ENCODE data around the gene STPG1.
A peak's percentile ranks its signal among the peaks of the same experiment; 100 is the strongest.
"Not testable (repeated sequence)": the region's sequence is repeated elsewhere in the genome, so short reads cannot be mapped to it uniquely, and the experiment has no call there.

The STPG1 gene, protein sequence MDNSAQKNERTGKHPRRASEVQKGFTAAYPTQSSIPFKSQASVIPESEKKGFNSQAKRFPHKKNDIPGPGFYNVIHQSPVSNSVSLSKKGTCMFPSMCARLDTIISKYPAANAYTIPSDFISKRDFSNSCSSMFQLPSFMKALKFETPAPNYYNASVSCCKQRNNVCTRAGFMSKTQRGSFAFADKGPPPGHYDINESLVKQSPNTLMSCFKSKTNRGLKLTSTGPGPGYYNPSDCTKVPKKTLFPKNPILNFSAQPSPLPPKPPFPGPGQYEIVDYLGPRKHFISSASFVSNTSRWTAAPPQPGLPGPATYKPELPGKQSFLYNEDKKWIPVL

DNA sequence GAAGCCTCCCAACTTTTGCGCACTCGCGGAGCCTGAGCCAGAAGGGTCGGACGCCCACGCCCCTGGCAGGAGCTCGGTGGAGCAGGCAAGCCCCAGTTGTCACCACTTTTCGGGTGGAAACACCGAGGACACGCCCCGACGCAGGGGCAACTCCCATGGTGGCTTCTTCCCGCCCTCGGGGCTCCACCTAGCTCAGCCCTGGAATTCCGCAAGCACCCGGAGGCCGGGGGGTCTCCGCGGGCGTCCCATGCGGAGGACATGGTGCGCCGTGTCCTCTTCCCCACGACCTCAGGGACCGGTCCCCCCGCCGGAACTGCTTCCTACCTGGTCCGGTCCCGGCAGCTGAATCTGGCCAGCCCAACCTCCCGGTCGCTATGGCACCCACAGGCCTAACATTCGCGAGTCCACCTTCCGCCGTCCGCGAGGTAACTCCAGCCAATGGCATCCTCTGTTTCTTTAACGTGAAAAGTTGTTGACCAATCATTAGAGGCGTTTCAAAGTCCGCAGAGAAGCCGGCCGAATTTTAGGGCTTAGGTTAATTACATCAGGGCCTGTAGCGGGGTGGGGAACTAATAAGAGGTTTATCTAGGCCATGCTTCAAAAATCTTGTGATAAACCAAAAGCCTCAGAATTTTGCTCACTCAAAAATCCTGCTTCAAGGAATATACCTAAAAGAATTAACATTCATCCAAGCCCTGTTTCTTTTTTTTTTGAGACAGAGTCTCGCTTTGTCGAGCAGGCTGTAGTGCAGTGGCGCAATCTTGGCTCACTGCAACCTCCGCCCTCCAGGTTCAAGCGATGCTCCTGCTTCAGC lies at the start of gene STPG1:
STPG1 (minus strand) TSS at position 433 of the 814 bp plus-strand sequence. CDS start 12,394 bp downstream, outside the sequence.
- peak; percentile 74 for DNase-seq

DNA sequence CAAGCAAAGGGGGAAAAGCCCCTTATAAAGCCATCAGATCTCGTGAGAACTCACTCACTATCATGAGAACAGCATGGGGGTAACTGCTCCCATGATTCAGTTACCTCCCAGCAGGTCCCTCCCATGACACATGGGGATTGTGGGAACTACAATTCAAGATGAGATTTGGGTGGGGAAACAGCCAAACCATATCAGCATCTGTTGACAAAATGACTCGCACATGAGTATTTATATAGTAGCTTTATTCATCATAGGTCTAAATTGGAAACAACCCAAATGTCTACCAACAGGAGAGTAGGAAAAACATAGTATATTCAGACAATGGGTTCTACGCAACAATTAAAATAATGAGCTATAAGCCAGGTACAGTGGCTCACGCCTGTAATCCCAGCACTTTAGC lies 48.5 kb upstream of the STPG1 start:
- DNase-seq, result not testable (repeated sequence)

DNA sequence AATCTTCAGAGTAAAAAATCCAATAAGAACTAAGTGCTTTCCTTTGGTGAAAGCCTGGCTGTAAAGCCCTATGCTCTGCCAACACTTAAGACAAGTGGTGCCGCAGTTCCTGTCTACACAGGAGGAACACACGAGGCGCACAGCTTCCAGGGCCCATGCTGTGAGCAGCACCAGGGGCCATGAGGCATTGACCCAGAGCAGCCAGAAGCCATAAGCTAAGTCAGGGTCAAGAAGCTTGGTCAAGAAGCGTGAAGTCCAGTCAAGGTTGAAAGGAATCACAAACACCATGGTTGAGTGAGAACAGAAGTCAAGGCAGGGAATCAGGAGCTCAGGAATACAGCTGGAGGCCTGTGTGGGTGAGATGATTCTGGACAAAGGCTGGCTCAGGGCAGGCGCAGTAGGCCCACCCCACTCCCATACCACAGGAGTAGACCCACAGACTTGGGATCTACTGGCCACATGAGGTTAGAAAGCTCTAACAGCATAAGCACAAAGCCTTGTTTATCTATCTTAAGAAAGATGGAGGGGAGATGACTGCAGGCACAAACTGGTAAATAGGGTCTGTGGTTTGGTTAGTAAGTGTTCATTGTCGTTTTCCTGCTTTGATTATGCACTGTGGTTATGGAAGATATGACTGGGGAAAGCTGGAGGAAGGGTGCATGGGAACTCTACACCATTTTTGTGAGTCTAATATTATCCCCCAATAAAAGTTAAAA lies 46.1 kb upstream of the STPG1 start:
- no peak for DNase-seq

DNA sequence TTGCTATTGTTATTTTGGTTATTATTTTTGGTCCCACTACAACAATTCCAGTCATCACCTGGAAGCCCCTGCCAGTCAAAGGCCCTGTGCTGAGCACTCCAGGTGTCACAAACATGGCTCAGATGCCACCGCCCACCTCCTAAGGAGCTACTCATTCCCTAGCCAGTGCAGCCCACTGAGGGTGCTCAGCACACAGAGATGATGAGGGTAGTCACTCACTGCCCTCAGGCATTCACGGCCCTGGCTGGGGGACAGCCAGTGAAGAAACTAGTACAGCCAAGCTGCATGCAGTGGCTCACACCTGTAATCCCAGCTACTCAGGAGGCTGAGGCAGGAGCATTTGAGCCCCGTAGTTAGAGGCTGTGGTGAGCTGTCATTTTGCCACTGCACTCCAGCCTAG lies 44.3 kb upstream of the STPG1 start:
- DNase-seq, result no peak

DNA sequence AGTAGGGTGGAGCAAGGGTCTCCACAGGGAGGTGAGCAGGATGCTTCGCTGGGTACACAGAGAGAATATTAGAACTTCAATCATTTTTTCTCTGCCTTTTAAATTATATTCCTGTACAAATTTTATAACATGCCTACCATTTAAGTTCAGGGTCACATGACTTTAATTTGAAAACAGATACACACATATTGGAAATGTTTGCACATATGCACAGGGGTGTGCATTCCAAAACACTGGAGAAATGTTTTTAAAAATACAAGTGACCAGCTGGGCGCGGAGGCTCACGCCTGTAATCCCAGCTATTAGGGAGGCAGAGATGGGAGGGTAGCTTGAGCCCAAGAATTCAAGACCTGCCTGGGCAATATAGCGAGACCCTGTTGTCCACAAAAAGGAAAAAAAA lies 41.7 kb upstream of the STPG1 start:
- DNase-seq, result no peak

DNA sequence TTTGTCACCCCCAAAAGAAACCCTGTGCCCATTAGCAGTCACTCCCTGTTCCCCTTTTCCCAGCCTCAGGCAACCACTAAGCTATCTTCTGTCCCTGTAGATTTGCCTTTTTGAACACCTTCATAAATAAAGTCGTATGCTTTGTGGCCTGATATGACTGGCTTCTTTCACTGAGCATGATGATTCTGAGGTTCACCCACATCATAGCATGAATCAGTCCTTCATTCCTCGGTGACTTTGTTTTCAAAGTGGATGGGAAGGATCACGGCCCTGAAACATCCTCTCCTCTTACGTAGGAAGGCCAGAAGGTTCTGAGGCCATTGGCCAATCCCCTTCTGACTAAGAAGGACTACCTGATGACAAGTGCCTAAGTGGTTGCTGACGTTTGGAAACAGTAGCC lies 41.1 kb upstream of the STPG1 start:
- no peak for DNase-seq

DNA sequence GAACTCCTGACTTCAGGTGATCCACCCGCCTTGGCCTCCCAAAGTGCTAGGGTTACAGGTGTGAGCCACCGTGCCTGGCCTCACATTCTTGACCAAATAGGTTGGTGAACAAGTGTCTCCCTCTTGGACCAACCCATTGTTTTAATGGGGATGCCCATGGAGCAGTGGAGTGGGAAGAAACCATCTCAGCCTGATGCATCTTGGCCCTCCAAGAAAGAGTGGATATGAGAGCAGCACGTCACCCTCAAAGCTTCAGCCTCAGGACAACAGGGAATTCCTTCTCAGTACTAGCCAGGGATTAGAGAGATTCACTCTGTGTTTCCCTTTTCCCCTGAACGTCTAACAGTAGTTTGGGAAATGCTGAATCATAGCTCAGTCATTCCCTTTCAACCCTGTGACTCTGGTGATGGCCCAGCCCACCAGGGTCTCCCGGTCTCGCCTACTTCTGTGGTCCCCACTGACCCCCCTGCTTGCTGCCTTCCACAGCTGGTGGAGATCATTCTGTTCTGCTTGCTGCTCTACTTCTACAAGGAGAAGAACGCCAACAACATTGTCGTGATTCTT lies 39.4 kb upstream of the STPG1 start:
- no peak for DNase-seq

DNA sequence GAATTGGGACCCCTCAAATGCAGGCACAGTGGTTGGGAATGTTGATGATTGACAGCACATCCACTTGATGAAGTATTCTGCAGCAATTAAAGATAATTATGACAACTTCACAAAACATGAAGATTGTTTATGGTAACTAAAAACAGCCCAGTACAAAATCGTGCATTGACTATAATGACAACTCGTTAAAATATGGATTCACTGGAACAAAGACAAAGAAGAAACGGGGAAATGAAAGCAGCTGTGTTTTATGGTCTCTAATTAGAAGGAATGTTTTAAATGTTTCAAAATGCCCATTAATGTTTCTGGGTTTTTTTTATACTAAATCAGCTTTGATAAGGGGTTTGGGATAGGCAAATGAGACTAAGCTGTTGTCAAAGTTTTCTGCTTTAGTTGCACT lies 38.2 kb upstream of the STPG1 start:
- DNase-seq, result no peak

DNA sequence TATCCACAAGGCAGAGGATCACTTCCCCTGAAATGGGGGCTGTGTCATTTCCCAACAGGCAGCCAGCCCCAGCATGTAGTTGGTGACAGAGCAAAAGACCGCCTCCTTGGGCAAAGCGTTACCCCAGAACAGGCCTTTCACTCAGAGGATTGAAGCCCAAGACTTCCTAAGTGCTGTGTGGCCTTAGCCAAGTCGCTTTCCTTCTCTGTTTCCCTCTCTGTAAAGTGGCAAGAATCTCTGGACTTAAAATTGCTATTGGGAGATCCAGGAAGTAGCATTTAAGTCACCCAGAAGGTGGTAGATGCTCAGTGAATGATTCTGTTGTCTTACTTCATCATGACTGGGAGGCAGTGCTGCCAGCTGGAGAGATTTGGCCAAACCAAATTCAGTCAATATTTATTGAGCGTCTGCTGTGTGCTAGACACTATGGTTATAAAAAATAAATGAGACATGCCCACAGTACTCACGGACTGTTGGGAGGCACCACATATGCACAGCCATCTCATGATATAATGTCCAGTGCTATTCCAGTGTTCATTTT lies 37.3 kb upstream of the STPG1 start:
- no peak for DNase-seq

DNA sequence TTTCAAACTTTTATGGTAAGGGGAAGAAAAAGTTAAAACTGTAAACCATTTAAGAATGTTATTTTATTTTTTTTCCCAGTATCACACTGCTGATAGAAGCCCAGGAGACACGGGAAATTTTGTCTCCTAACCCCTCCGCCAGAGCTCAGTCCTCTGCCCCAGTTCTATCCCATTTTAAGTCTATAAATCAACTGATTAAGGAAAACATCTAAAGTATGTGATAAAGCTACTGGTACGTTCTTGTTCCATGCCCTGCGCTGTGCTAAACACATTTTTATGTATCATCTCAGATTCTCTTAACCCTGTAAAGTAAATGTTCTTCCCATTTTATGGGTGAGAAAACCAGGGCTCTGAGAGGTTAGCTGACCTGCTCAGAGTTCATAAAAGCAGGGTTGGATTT lies 36.7 kb upstream of the STPG1 start:
- no peak for DNase-seq

DNA sequence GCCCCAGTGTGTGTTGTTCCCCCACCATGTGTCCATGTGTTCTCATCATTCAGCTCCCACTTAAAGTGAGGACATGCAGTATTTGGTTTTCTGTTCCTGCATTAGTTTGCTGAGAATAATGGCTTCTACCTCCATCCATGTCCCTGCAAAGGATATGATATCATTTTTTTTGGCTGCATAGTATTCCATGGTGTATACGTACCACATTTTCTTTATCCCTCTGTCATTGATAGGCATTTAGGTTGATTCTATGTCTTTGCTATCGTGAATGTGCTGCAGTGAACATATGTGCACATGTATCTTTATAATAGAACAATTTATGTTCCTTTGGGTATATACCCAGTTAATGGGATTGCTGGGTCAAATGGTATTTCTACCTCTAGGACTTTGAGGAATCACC lies 32.9 kb upstream of the STPG1 start:
- not testable (repeated sequence) for DNase-seq

DNA sequence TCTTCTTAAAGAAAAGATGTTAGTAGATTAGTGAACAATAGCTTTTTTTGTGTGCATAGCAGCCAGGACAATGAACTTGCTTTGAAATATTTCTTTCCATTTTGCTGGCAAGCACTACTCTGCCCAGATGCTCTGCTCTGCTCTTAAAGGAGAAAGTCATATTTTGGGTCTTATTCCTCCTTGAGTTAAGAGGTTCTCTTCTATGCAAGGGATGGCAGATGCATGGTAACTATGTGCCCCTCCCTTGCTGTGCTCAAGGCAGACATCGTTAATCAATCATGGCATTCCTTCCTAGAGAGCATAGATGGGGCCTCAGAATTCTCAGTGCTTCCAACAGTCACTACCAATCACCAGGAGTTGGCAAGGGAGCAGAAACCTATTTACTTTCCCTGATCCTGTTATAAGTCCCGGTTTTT lies 29.7 kb upstream of the STPG1 start:
- no peak for DNase-seq

DNA sequence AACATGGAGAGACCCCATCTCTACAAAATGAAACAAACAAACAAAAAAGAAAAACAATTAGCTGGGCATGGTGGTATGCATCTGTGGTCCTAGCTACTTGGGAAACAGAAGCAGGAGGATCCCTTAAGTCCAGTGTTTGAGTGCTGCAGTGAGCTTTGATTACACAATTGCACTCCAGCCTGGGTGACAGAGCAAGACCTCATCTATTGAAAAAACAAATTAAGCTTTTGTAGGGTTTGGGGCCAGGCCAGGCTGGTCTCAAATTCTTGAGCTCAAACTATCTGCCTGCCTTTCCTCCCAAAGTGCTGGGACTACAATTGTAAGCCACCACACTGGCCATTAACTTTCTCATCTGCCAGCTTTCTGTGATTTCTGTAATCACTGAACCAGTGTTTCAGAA lies 29.2 kb upstream of the STPG1 start:
- no peak for DNase-seq

DNA sequence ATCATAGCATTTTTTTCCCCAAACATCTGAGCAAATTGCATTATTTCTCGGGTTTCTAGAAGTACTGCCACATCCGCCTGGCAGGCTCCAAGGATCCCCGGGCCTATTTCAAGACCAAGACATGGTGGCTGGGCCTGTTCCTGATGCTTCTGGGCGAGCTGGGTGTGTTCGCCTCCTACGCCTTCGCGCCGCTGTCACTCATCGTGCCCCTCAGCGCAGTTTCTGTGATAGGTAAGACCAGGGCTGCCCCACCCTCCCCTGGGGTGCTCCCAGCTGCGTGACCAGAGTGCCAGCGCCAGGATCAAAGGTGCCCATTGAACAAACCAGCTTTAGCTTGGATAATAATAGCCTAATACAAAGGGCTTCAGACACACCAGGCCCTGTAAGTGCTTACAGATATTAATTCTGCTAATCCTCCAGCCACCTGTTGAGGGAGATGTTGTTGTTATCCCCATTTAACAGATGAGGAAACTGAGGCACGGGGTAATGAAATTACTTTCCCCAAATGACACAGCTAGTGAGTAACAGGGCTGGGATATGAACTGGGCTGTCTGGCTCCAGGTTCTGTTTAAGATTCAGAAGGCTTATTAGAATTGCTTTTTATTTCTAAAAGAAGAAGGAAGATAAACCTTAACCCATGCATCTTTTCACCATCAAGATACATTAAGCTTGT lies 28.6 kb upstream of the STPG1 start:
- DNase-seq, result no peak

DNA sequence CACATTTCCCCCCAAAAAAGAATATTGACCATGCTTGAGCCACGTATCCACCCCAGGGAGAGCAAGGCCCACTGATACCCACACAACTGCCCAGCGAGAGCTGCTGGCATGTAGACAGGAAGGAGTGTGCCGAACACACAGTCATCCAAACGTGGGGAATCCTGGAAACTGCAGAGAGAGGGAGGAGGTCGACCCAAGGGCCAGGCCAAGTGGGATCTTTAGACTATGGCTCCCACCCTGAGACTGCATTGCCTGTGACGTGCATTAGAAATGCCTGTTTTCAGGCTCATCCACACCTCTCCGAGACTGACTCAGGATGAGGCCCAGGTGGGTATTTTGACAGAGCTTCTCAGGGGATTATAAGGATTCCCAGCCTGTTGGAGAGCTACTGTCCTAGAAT lies 27.9 kb upstream of the STPG1 start:
- no peak for DNase-seq

DNA sequence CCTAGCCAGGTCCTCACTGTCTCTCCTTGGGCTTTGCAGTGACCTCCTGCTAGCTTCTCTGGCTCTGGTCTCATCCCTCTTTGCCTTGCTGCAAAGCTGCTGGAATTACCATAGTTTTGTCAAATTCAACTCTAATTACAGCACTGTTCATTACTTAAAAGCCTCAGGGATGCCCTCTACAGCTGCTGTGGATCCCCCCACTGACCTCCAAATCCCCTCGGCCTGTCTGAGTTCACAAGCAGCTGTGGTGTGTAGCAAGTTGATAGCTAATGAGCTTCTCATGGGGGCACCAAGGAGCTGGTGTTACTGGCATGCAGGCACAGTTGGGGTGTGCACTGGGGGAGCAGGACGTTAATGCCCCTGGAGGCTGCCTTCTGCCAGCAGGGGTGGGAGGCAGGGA lies 26.9 kb upstream of the STPG1 start:
- no peak for DNase-seq

DNA sequence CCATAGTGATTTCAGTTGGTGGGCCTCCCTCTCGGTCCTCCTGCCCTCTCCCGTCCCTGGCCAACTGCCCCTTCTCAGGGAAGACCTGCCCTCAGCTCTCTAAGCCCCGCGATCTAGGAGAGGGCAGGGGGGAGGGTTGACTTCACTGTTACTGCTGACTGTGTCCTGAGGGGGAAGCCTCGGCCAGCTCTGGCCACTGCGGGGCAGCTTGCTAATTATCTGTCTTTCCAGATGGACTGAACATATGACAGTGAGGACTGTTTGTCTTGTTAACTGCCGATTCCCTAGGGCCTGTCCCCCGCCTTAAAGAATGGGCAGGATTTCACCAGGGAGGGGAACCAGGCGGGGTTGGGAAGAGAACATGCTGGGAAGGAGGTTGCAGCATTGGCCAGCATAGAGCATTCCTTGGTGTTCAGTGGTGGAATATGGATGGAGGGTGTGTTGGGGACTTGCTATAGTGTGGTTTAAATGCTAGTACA lies 24.9 kb upstream of the STPG1 start:
- DNase-seq, result no peak

DNA sequence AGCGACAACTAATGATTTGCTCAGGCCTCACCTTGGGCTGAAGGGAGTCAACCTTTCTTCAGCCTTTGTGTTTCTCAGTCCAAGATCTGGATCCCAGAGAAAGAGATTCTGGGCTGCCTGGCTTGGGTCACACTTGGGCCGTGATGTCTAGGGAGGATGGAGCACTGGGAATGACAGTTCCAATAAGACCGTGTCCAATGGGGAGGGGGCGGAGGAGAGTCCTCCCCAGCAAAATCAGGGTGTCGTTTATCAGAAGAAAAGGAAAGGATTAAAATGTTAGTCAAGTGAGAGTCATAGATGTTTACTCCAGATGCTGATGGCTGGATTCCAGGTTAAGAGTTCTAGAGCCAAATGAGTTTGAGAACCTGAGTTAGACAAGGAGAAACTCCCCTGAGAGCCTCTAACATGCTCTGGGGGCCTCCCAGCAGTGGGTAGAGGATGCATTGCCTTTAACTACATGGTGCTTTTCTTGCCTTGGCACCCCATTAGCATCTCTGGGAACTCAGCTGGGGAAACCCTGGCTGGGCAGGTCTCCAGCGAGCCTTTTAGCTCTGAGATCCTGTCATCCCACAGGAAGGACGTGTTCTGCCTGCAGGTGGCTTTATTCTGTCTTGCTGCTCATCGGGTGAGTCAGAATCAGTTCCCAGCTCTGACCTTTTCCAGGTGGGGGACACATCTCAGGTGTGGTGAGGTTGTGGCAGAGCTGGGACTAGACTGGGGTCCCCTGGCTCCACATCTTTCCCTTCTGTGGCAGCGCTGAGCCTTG lies 24.2 kb upstream of the STPG1 start:
- no peak for DNase-seq

DNA sequence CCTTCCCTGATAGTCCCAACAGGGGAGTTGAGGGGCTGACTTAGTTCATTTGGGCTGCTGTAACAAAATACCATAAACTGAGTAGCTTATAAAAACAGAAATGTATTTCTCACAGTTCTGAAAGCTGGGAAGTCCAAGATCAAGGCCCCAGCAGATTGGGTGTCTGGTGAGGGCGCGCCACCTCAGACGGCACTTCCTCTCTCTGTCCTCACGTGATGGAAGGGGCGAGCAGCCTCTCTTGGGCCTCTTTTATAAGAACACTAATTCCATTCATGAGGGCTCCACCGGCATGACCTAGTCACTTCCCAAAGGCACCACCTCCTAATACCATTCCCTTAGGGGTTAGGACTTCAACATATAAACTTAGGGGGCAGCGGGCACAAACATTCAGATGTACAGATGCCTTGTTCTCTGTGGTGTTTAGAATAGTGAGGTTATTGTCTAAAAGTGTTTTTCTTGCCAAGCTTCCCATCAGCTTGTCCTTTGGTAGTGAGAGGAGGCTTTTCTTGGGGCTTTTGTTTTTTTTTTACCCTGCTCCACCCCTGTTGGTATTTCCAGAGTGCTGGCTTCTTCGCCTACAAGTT lies 22.3 kb upstream of the STPG1 start:
- DNase-seq, result no peak

DNA sequence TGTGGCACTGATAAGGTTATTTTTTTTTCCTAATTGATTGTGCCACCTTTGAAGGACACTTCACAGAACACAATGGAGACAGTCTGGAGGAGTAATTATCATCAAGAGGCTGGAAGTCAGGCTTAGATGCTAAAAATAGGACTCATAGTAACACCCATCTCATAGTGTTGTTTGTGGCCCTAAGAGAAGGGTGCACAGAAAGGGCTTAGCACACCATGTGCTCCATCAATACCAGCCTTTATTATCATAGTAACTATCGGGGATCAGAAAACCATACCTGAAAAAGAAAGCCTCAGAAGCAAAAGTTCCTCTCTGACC lies 13.9 kb upstream of the STPG1 start:
- DNase-seq, result no peak

All from activated CD8-positive, alpha-beta memory T cell treated with anti-CD3 and anti-CD28 coated beads, Interleukin-2, amount 50 U/mL, for 4 hours (primary cell).